Astrocyte (in vitro differentiated cells and primary cell): Measurements from ENCODE around the gene KNDC1. TPM values are rescaled to one million over a fixed set of nuclear protein-coding genes. Genes with fewer than 3 reads are reported as not detected.

Experiments
- DNase-seq: peaks from one replicate; pipeline ENCODE4 v3.0.0-alpha.2; 2010; ENCODE audit warnings: low read depth
- FAIRE-seq: peaks from 2 replicates; lab custom pipeline; 2011; peaks lifted over from hg19 to GRCh38; lab: Jason Lieb, UNC
- H2AFZ ChIP-seq: 2 replicates; pipeline ENCODE4 v1.6.0; 2012; ENCODE audit warnings: low read depth, low read length, inconsistent platforms
- H3K27ac ChIP-seq: 2 replicates; pipeline ENCODE4 v1.5.1; 2011; ENCODE audit warnings: low read depth, low read length, inconsistent platforms
- H3K27me3 ChIP-seq: 2 replicates; pipeline ENCODE4 v1.6.0; 2011; ENCODE audit warnings: low read length, inconsistent platforms; ENCODE audit not compliant: insufficient read depth
- H3K36me3 ChIP-seq: 2 replicates; pipeline ENCODE4 v1.5.1; 2011; ENCODE audit warnings: low read length, inconsistent platforms; ENCODE audit not compliant: insufficient read depth
- H3K4me1 ChIP-seq: 2 replicates; pipeline ENCODE4 v1.5.1; 2011; ENCODE audit warnings: low read length, inconsistent platforms; ENCODE audit not compliant: insufficient read depth
- H3K4me2 ChIP-seq: 2 replicates; pipeline ENCODE4 v1.6.0; 2012; ENCODE audit warnings: low read length, inconsistent platforms
- H3K4me3 ChIP-seq: 2 replicates; pipeline ENCODE4 v1.5.1; 2011; ENCODE audit warnings: low read depth, mild to moderate bottlenecking, low read length, inconsistent platforms; ENCODE audit not compliant: insufficient read depth
- H3K79me2 ChIP-seq: 2 replicates; pipeline ENCODE4 v1.6.0; 2012; ENCODE audit warnings: mild to moderate bottlenecking, low read length, inconsistent platforms; ENCODE audit not compliant: insufficient read depth
- H3K9ac ChIP-seq: 2 replicates; pipeline ENCODE4 v1.6.0; 2012; ENCODE audit warnings: mild to moderate bottlenecking, low read length, inconsistent platforms
- H3K9me3 ChIP-seq: 2 replicates; pipeline ENCODE4 v1.5.1; 2012; ENCODE audit warnings: low read depth, mild to moderate bottlenecking, low read length, inconsistent platforms; ENCODE audit not compliant: insufficient read depth
- H4K20me1 ChIP-seq: 2 replicates; pipeline ENCODE4 v1.6.0; 2012; ENCODE audit warnings: low read length, inconsistent platforms; ENCODE audit not compliant: insufficient read depth
- H3K27ac Mint-ChIP-seq: one replicate; pipeline ENCODE4 v1.8.0; 2021; ENCODE audit warnings: mild to moderate bottlenecking, mixed read lengths; ENCODE audit not compliant: unreplicated experiment
- H3K27me3 Mint-ChIP-seq: one replicate; pipeline ENCODE4 v1.8.0; 2021; ENCODE audit warnings: low read depth, mixed read lengths; ENCODE audit not compliant: unreplicated experiment
- H3K36me3 Mint-ChIP-seq: one replicate; pipeline ENCODE4 v1.8.0; 2021; ENCODE audit warnings: low read depth, mixed read lengths; ENCODE audit not compliant: unreplicated experiment
- H3K4me1 Mint-ChIP-seq: one replicate; pipeline ENCODE4 v1.8.0; 2021; ENCODE audit warnings: low read depth, mixed read lengths; ENCODE audit not compliant: unreplicated experiment
- H3K4me3 Mint-ChIP-seq: one replicate; pipeline ENCODE4 v1.8.0; 2021; ENCODE audit warnings: mild to moderate bottlenecking, moderate library complexity, mixed read lengths; ENCODE audit not compliant: unreplicated experiment
- H3K9me3 Mint-ChIP-seq: one replicate; pipeline ENCODE4 v1.8.0; 2021; ENCODE audit warnings: mild to moderate bottlenecking, mixed read lengths; ENCODE audit not compliant: unreplicated experiment
- EZH2 ChIP-seq: IDR thresholded peaks from 2 replicates; pipeline ENCODE4 v1.6.1; 2012; ENCODE audit warnings: mild to moderate bottlenecking, low read length, inconsistent platforms; ENCODE audit not compliant: insufficient read depth
- total RNA-seq: library from RNA; stranded (reverse); gene quantifications from 2 replicates; pipeline ENCODE4 v1.2.1, GENCODE V29; 2021
- TF ChIP-seq, protein P1 (sequence below): IDR thresholded peaks from 2 replicates; pipeline ENCODE4 v1.5.1; 2011; ENCODE audit warnings: low read depth, mild to moderate bottlenecking, inconsistent platforms, low read length, moderate library complexity; ENCODE audit not compliant: insufficient read depth

KNDC1 gene
- total RNA-seq, 1 donor from 2014 or later, result 2.6 TPM

- no peak overlapping the region for H3K4me3 Mint-ChIP-seq
- Histone ChIP-seq H3K79me2 (no peaks in the 10 kb centered on the region), H3K27me3 (no peaks in the 10 kb centered on the region), H3K9me3 (peaks cover 4% of the 10 kb centered on the region), H3K27ac (no peak overlapping the region), H3K9ac (no peak overlapping the region), H4K20me1 (no peaks in the 10 kb centered on the region), H3K36me3 (no peaks in the 10 kb centered on the region), H3K4me1 (no peaks in the 10 kb centered on the region), H2AFZ (no peak overlapping the region), H3K4me2 (no peak overlapping the region), H3K4me3 (no peak overlapping the region)
- H3K36me3 Mint-ChIP-seq, result no peaks in the 10 kb centered on the region
- no peak for DNase-seq
- no peak for FAIRE-seq
- no peaks in the 10 kb centered on the region for H3K4me1 Mint-ChIP-seq
- H3K27me3 Mint-ChIP-seq, result peaks cover 29% of the 10 kb centered on the region
- TF ChIP-seq, protein P1, sequence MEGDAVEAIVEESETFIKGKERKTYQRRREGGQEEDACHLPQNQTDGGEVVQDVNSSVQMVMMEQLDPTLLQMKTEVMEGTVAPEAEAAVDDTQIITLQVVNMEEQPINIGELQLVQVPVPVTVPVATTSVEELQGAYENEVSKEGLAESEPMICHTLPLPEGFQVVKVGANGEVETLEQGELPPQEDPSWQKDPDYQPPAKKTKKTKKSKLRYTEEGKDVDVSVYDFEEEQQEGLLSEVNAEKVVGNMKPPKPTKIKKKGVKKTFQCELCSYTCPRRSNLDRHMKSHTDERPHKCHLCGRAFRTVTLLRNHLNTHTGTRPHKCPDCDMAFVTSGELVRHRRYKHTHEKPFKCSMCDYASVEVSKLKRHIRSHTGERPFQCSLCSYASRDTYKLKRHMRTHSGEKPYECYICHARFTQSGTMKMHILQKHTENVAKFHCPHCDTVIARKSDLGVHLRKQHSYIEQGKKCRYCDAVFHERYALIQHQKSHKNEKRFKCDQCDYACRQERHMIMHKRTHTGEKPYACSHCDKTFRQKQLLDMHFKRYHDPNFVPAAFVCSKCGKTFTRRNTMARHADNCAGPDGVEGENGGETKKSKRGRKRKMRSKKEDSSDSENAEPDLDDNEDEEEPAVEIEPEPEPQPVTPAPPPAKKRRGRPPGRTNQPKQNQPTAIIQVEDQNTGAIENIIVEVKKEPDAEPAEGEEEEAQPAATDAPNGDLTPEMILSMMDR, result peak; percentile 5
- TF ChIP-seq EZH2, result no peak
- H3K27ac Mint-ChIP-seq, result no peak overlapping the region
- peaks cover 5% of the 10 kb centered on the region for H3K9me3 Mint-ChIP-seq
These were observed 35.4 kb upstream of the KNDC1 start for GRCh38 chr10:133124357-133125211.

DNA sequence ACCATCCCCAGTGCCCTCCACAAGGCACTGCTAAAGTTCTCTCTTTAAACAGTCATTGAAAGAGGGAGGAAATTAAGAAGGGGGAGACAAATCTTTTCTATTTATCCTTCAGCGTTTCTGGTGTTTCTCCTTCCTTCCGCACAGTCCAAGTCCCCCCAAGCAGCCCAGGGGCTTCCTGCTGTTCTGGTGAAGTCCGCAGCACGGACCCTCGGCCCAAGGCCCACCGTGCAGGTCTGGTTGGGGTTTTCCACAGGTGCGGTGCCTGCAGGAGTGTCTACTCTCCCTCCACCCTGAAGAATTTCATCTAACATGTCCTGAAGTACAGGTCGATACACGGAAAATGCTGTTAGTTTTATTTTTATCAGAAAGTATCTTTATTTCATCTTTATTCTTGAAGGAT lies 34.1 kb upstream of the KNDC1 start:
- Mint-ChIP-seq H3K9me3 (no peaks in the 10 kb centered on the region), H3K27me3 (peaks cover 28% of the 10 kb centered on the region), H3K36me3 (no peaks in the 10 kb centered on the region), H3K4me3 (no peak overlapping the region), H3K4me1 (no peaks in the 10 kb centered on the region), H3K27ac (no peak overlapping the region)
- Histone ChIP-seq H3K9ac (no peak overlapping the region), H3K4me1 (no peaks in the 10 kb centered on the region), H3K9me3 (peaks cover 4% of the 10 kb centered on the region), H4K20me1 (no peaks in the 10 kb centered on the region), H3K36me3 (no peaks in the 10 kb centered on the region), H3K79me2 (no peaks in the 10 kb centered on the region), H3K4me2 (no peak overlapping the region), H2AFZ (no peak overlapping the region), H3K4me3 (no peak overlapping the region), H3K27me3 (no peaks in the 10 kb centered on the region), H3K27ac (no peak overlapping the region)
- FAIRE-seq (no peak), DNase-seq (no peak)
- TF ChIP-seq EZH2, result no peak
- TF ChIP-seq, protein P1, result no peak
